Measurements from ENCODE around the gene NR6A1.

DNA sequence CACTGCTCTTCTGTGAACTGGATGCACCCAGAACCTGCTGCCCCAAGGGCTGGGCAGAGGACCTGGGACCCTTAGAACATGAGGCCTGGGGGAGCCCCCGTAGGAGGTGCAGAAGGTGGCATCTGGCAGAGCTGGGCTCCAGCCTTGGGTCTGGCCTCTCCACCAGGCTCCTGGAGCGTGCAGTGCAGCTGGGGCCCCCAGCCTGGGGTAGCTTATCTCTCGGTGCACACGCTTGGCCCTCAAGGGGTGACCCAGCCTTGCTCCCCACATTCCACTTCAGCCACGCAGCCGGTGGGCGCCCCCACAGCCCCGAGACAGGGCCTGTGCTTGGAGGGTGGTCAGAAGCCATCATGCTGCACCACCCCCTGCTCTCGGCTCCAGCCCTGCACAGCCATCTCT, 258.3 kb downstream of the NR6A1 start:
- TF ChIP-seq, protein P1, sequence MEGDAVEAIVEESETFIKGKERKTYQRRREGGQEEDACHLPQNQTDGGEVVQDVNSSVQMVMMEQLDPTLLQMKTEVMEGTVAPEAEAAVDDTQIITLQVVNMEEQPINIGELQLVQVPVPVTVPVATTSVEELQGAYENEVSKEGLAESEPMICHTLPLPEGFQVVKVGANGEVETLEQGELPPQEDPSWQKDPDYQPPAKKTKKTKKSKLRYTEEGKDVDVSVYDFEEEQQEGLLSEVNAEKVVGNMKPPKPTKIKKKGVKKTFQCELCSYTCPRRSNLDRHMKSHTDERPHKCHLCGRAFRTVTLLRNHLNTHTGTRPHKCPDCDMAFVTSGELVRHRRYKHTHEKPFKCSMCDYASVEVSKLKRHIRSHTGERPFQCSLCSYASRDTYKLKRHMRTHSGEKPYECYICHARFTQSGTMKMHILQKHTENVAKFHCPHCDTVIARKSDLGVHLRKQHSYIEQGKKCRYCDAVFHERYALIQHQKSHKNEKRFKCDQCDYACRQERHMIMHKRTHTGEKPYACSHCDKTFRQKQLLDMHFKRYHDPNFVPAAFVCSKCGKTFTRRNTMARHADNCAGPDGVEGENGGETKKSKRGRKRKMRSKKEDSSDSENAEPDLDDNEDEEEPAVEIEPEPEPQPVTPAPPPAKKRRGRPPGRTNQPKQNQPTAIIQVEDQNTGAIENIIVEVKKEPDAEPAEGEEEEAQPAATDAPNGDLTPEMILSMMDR (IDR thresholded peaks at IDR 0.05; ENCODE audit: low read depth, low read length, poor library complexity, severe bottlenecking) = no peak
- no peak for TF ChIP-seq EZH2phosphoT487 (IDR thresholded peaks at IDR 0.05; ENCODE audit: borderline replicate concordance, low read length)
